ENCODE data around the gene FBL. TPM values are rescaled to one million over a fixed set of nuclear protein-coding genes. Genes with fewer than 3 reads are reported as not detected.

The FBL gene
- total and polyA plus RNA-seq, 10 of the 15 experiments (the other 5 are each of a cell fraction or from before 2014, with no cell fraction given): 156 to 1,083 (median 478) TPM

DNA sequence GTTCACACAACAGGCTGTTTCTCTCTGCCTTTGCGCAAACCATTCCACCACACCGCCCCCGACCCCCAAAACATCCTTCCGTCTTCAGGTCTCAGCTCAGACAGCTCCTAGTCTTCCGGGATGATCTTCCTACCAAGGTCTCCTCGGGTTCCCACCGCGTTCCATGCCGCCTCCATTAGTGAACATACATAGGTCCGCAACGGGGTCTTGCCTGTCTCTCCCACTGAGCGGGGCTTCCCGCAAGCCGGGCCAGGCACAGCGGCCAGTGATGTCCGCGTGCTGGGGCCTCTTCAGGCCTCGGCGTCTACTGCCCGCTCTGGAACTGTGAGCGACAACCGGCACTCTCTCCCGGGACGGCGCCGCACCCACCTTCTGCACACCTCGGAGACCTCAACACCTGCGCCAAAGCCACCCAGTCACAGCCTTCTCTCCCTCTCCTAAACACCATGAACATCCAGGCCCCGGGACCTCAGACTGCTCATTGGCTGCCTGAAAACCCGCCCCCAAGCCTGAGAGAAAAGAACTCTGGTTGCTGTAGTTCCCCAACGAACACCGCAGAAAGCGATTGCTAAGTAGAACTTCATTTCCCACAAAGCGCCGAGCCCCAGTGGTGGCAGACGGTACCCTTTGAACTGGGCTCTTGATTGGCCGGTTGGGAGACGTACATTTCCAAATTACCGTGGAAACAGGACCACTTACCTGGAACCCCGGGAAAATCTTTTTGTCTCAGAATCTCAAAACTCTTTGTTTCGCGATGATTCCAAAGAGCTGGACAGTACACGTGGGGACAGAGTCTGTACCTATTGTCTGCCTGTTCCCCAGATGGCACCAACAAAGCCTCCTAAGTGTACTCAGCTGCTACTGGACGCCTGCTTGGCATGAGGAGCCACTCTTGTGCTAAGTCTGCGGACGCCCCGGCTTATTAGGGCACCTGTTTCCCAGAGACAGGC, 21.8 kb downstream of the FBL start (continued):
- TF ChIP-seq, protein P1, sequence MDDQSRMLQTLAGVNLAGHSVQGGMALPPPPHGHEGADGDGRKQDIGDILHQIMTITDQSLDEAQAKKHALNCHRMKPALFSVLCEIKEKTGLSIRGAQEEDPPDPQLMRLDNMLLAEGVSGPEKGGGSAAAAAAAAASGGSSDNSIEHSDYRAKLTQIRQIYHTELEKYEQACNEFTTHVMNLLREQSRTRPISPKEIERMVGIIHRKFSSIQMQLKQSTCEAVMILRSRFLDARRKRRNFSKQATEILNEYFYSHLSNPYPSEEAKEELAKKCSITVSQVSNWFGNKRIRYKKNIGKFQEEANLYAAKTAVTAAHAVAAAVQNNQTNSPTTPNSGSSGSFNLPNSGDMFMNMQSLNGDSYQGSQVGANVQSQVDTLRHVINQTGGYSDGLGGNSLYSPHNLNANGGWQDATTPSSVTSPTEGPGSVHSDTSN (IDR thresholded peaks at IDR 0.05; ENCODE audit: insufficient replicate concordance, low read depth, low read length): no peak
- TF ChIP-seq CBX5 (IDR thresholded peaks at IDR 0.05; ENCODE audit: low read depth): no peak
- TF ChIP-seq, protein P2, sequence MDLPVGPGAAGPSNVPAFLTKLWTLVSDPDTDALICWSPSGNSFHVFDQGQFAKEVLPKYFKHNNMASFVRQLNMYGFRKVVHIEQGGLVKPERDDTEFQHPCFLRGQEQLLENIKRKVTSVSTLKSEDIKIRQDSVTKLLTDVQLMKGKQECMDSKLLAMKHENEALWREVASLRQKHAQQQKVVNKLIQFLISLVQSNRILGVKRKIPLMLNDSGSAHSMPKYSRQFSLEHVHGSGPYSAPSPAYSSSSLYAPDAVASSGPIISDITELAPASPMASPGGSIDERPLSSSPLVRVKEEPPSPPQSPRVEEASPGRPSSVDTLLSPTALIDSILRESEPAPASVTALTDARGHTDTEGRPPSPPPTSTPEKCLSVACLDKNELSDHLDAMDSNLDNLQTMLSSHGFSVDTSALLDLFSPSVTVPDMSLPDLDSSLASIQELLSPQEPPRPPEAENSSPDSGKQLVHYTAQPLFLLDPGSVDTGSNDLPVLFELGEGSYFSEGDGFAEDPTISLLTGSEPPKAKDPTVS (IDR thresholded peaks at IDR 0.05; ENCODE audit: low read depth, low read length): no peak
- TF ChIP-seq NFIC (IDR thresholded peaks at IDR 0.05; ENCODE audit: low read depth, low read length): no peak
- no peak for TF ChIP-seq NFYA (IDR thresholded peaks at IDR 0.05; ENCODE audit: borderline replicate concordance, low read depth, low read length)
- no peak for TF ChIP-seq ZNF24 (IDR thresholded peaks at IDR 0.05)
- TF ChIP-seq, protein P3, sequence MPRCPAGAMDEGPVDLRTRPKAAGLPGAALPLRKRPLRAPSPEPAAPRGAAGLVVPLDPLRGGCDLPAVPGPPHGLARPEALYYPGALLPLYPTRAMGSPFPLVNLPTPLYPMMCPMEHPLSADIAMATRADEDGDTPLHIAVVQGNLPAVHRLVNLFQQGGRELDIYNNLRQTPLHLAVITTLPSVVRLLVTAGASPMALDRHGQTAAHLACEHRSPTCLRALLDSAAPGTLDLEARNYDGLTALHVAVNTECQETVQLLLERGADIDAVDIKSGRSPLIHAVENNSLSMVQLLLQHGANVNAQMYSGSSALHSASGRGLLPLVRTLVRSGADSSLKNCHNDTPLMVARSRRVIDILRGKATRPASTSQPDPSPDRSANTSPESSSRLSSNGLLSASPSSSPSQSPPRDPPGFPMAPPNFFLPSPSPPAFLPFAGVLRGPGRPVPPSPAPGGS (IDR thresholded peaks at IDR 0.05; ENCODE audit: borderline replicate concordance, insufficient read depth, low read depth, low read length, poor library complexity, severe bottlenecking): peak; percentile 44
- 0 out of 2 replicates have a peak, but pooled peaks have one; percentile 55 for TF ChIP-seq CHD1 (IDR thresholded peaks at IDR 0.05; ENCODE audit: low read depth, low read length)
- peak; percentile 97 for TF ChIP-seq NR2C1 (IDR thresholded peaks at IDR 0.05)
- TF ChIP-seq, protein P4, sequence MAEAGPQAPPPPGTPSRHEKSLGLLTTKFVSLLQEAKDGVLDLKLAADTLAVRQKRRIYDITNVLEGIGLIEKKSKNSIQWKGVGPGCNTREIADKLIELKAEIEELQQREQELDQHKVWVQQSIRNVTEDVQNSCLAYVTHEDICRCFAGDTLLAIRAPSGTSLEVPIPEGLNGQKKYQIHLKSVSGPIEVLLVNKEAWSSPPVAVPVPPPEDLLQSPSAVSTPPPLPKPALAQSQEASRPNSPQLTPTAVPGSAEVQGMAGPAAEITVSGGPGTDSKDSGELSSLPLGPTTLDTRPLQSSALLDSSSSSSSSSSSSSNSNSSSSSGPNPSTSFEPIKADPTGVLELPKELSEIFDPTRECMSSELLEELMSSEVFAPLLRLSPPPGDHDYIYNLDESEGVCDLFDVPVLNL (IDR thresholded peaks at IDR 0.05; ENCODE audit: low read depth, low read length): 0 out of 2 replicates have a peak, but pooled peaks have one; percentile 13
- TF ChIP-seq CHD4 (IDR thresholded peaks at IDR 0.05): no peak
- TF ChIP-seq ZNF274 (IDR thresholded peaks at IDR 0.05; ENCODE audit: insufficient read depth, insufficient read length): no peak
- TF ChIP-seq YBX1 (IDR thresholded peaks at IDR 0.05): no peak
- TF ChIP-seq POLR2AphosphoS5 (IDR thresholded peaks at IDR 0.05; ENCODE audit: low read length): peak; percentile 41; the same call in 1 of the 2 replicates
- peak; percentile 54 for TF ChIP-seq SREBF1 (IDR thresholded peaks at IDR 0.05; ENCODE audit: low read length)
- no peak for TF ChIP-seq BMI1 (IDR thresholded peaks at IDR 0.05; ENCODE audit: borderline replicate concordance)
- TF ChIP-seq RCOR1 (conservative IDR thresholded peaks at IDR 0.05; ENCODE audit: low read depth, low read length): no peak
- peak; percentile 52 for TF ChIP-seq SP1 (IDR thresholded peaks at IDR 0.05; ENCODE audit: low read depth, low read length)
- TF ChIP-seq SIN3A (IDR thresholded peaks at IDR 0.05; ENCODE audit: low read depth, low read length): no peak
- TF ChIP-seq CBFB (IDR thresholded peaks at IDR 0.05; ENCODE audit: low read depth): peak; percentile 43; the same call in 1 of the 2 replicates
- TF ChIP-seq, protein P5, sequence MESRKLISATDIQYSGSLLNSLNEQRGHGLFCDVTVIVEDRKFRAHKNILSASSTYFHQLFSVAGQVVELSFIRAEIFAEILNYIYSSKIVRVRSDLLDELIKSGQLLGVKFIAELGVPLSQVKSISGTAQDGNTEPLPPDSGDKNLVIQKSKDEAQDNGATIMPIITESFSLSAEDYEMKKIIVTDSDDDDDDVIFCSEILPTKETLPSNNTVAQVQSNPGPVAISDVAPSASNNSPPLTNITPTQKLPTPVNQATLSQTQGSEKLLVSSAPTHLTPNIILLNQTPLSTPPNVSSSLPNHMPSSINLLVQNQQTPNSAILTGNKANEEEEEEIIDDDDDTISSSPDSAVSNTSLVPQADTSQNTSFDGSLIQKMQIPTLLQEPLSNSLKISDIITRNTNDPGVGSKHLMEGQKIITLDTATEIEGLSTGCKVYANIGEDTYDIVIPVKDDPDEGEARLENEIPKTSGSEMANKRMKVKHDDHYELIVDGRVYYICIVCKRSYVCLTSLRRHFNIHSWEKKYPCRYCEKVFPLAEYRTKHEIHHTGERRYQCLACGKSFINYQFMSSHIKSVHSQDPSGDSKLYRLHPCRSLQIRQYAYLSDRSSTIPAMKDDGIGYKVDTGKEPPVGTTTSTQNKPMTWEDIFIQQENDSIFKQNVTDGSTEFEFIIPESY (IDR thresholded peaks at IDR 0.05): no peak

Measured in GM12878 (cell line).